Measurements from ENCODE around the gene SPIB. TPM values are rescaled to one million over a fixed set of nuclear protein-coding genes. Genes with fewer than 3 reads are reported as not detected.

The SPIB gene
- total and polyA plus RNA-seq, 7 donors, result 3.0 to 58.1 (median 33.7) TPM; not detected in 3

- TF ChIP-seq POLR2AphosphoS5 (IDR thresholded peaks at IDR 0.05) (no peak), CTCF (IDR thresholded peaks at IDR 0.05) (no peak), POLR2A (IDR thresholded peaks at IDR 0.05) (no peak), EP300 (IDR thresholded peaks at IDR 0.05) (no peak)
- Histone ChIP-seq H3K9me3 (no peaks in the 10 kb centered on the region), H3K4me3 (no peak overlapping the region), H3K4me1 (no peaks in the 10 kb centered on the region), H3K27me3 (peaks cover 3 to 26% (median 15%) of the 10 kb centered on the region in 3 donors), H3K36me3 (no peaks in the 10 kb centered on the region), H3K27ac (no peak overlapping the region)
- WGBS, 2 donors, result 96% methylated on average over 3 of the region's 3 CpGs
- intact Hi-C loops (cut with DNase I), result no loop called here
- no peak for DNase-seq
Observed at GRCh38 chr19:50453243-50453642, 34.5 kb downstream of the SPIB start.

GRCh38 chr19:50455992-50456391 lies 37.3 kb downstream of the SPIB start:
- no peak overlapping the region for H3K4me3 ChIP-seq
- intact Hi-C loops (cut with DNase I), result no loop called here

GRCh38 chr19:50457300-50457699 lies 38.6 kb downstream of the SPIB start:
- DNase-seq, result no peak
- 87% methylated on average over 5 of the region's 5 CpGs for WGBS, 2 donors
- Histone ChIP-seq H3K4me1 (no peaks in the 10 kb centered on the region), H3K27me3 (peaks cover 4 to 50% (median 26%) of the 10 kb centered on the region in 3 donors), H3K9me3 (no peaks in the 10 kb centered on the region), H3K4me3 (no peak overlapping the region), H3K27ac (no peak overlapping the region), H3K36me3 (no peaks in the 10 kb centered on the region)
- intact Hi-C loops (cut with DNase I), result no loop called here
- no peak for TF ChIP-seq EP300 (IDR thresholded peaks at IDR 0.05)
- TF ChIP-seq CTCF (IDR thresholded peaks at IDR 0.05), result no peak
- TF ChIP-seq POLR2AphosphoS5 (IDR thresholded peaks at IDR 0.05), result no peak
- no peak for TF ChIP-seq POLR2A (IDR thresholded peaks at IDR 0.05)

More at GRCh38 chr19:50455992-50456391, 37.3 kb downstream of the SPIB start:
- peaks cover 4 to 41% (median 24%) of the 10 kb centered on the region in 3 donors for H3K27me3 ChIP-seq
- 79 to 90% methylated on average over 2 of the region's 2 CpGs for WGBS, 2 donors
- no peaks in the 10 kb centered on the region for H3K36me3 ChIP-seq
- H3K9me3 ChIP-seq, result no peaks in the 10 kb centered on the region
- DNase-seq, result no peak
- no peak overlapping the region for H3K27ac ChIP-seq
- TF ChIP-seq CTCF (IDR thresholded peaks at IDR 0.05) (no peak), EP300 (IDR thresholded peaks at IDR 0.05) (no peak), POLR2AphosphoS5 (IDR thresholded peaks at IDR 0.05) (no peak), POLR2A (IDR thresholded peaks at IDR 0.05) (no peak)
- no peaks in the 10 kb centered on the region for H3K4me1 ChIP-seq

- Histone ChIP-seq H3K36me3 (no peaks in the 10 kb centered on the region), H3K27ac (no peak overlapping the region), H3K27me3 (peaks cover 4 to 50% (median 26%) of the 10 kb centered on the region in 3 donors), H3K4me1 (no peaks in the 10 kb centered on the region), H3K4me3 (no peak overlapping the region), H3K9me3 (no peaks in the 10 kb centered on the region)
- 41 to 48% methylated on average over 50 of the region's 50 CpGs for WGBS, 2 donors
- TF ChIP-seq EP300 (IDR thresholded peaks at IDR 0.05) (no peak), CTCF (IDR thresholded peaks at IDR 0.05) (no peak), POLR2A (IDR thresholded peaks at IDR 0.05) (no peak), POLR2AphosphoS5 (IDR thresholded peaks at IDR 0.05) (no peak)
- intact Hi-C loops (cut with DNase I), result no loop called here
- DNase-seq, result no peak
Observed at GRCh38 chr19:50458396-50459066, 39.8 kb downstream of the SPIB start.

- Histone ChIP-seq H3K27me3 (peaks cover 4 to 50% (median 26%) of the 10 kb centered on the region in 3 donors), H3K4me1 (no peaks in the 10 kb centered on the region), H3K27ac (no peak overlapping the region), H3K4me3 (no peak overlapping the region), H3K36me3 (no peaks in the 10 kb centered on the region), H3K9me3 (no peaks in the 10 kb centered on the region)
- DNase-seq, result no peak
- intact Hi-C loops (cut with DNase I), result no loop called here
- WGBS, 2 donors, result 41 to 60% methylated on average over 32 of the region's 32 CpGs
- TF ChIP-seq POLR2AphosphoS5 (IDR thresholded peaks at IDR 0.05) (no peak), EP300 (IDR thresholded peaks at IDR 0.05) (no peak), POLR2A (IDR thresholded peaks at IDR 0.05) (no peak), CTCF (IDR thresholded peaks at IDR 0.05) (no peak)
Observed at GRCh38 chr19:50459067-50459456, 40.3 kb downstream of the SPIB start.

Data from sigmoid colon (tissue), 7 donors.